ENCODE data around the gene ASXL1.
"Not testable (repeated sequence)": the region's sequence is repeated elsewhere in the genome, so short reads cannot be mapped to it uniquely, and the experiment has no call there.

The ASXL1 gene

GRCh38 chr20:32357869-32358631 is at the start of gene ASXL1:
Gene ASXL1, plus strand, starts transcription at chr20:32358331. Its CDS starts 445 bp downstream, at chr20:32358776.
- Histone ChIP-seq H3K27ac (ENCODE audit: low read length) (peak within 1 kb of the TSS; percentile 54), H3K4me3 (ENCODE audit: low read length) (peak within 1 kb of the TSS; percentile 70), H3K9me3 (ENCODE audit: control insufficient read depth, low read depth, low read length) (no peaks in the 10 kb centered on the region), H3K4me1 (ENCODE audit: control insufficient read depth, low read depth, low read length) (no peaks in the 10 kb centered on the region), H3K9ac (ENCODE audit: low read length) (peak within 1 kb of the TSS; percentile 55), H3K36me3 (ENCODE audit: control insufficient read depth, low read depth, low read length) (no peaks in the 10 kb centered on the region), H3K27me3 (ENCODE audit: control insufficient read depth, insufficient read depth, low read length) (peaks cover 51% of the 10 kb centered on the region)

- Histone ChIP-seq H3K36me3 (ENCODE audit: control insufficient read depth, low read depth, low read length) (peaks cover 4% of the 10 kb centered on the region), H3K4me1 (ENCODE audit: control insufficient read depth, low read depth, low read length) (no peaks in the 10 kb centered on the region), H3K9ac (ENCODE audit: low read length) (no peak overlapping the region), H3K9me3 (ENCODE audit: control insufficient read depth, low read depth, low read length) (no peaks in the 10 kb centered on the region), H3K27ac (ENCODE audit: low read length) (no peak overlapping the region), H3K27me3 (ENCODE audit: control insufficient read depth, insufficient read depth, low read length) (no peaks in the 10 kb centered on the region), H3K4me3 (ENCODE audit: low read length) (no peak overlapping the region)
Measured at GRCh38 chr20:32312718-32313424, 45.3 kb upstream of the ASXL1 start.

- H3K9ac ChIP-seq (ENCODE audit: low read length), result no peak overlapping the region
- H3K4me3 ChIP-seq (ENCODE audit: low read length), result no peak overlapping the region
- no peaks in the 10 kb centered on the region for H3K9me3 ChIP-seq (ENCODE audit: control insufficient read depth, low read depth, low read length)
- H3K4me1 ChIP-seq (ENCODE audit: control insufficient read depth, low read depth, low read length), result no peaks in the 10 kb centered on the region
- peaks cover 4% of the 10 kb centered on the region for H3K36me3 ChIP-seq (ENCODE audit: control insufficient read depth, low read depth, low read length)
- H3K27me3 ChIP-seq (ENCODE audit: control insufficient read depth, insufficient read depth, low read length), result no peaks in the 10 kb centered on the region
- no peak overlapping the region for H3K27ac ChIP-seq (ENCODE audit: low read length)
Measured at GRCh38 chr20:32314768-32315167, 43.4 kb upstream of the ASXL1 start.

- no peak overlapping the region for H3K4me3 ChIP-seq (ENCODE audit: low read length)
- H3K9ac ChIP-seq (ENCODE audit: low read length), result no peak overlapping the region
- H3K4me1 ChIP-seq (ENCODE audit: control insufficient read depth, low read depth, low read length), result no peaks in the 10 kb centered on the region
- peaks cover 4% of the 10 kb centered on the region for H3K36me3 ChIP-seq (ENCODE audit: control insufficient read depth, low read depth, low read length)
- no peaks in the 10 kb centered on the region for H3K9me3 ChIP-seq (ENCODE audit: control insufficient read depth, low read depth, low read length)
- H3K27ac ChIP-seq (ENCODE audit: low read length), result no peak overlapping the region
- no peaks in the 10 kb centered on the region for H3K27me3 ChIP-seq (ENCODE audit: control insufficient read depth, insufficient read depth, low read length)
Measured at GRCh38 chr20:32315399-32315798, 42.7 kb upstream of the ASXL1 start.

GRCh38 chr20:32315891-32316290 is 42.2 kb upstream of the ASXL1 start:
- Histone ChIP-seq H3K36me3 (ENCODE audit: control insufficient read depth, low read depth, low read length) (peaks cover 4% of the 10 kb centered on the region), H3K4me3 (ENCODE audit: low read length) (no peak overlapping the region), H3K27ac (ENCODE audit: low read length) (no peak overlapping the region), H3K9ac (ENCODE audit: low read length) (no peak overlapping the region), H3K4me1 (ENCODE audit: control insufficient read depth, low read depth, low read length) (no peaks in the 10 kb centered on the region), H3K27me3 (ENCODE audit: control insufficient read depth, insufficient read depth, low read length) (no peaks in the 10 kb centered on the region), H3K9me3 (ENCODE audit: control insufficient read depth, low read depth, low read length) (no peaks in the 10 kb centered on the region)

GRCh38 chr20:32316667-32317066 is 41.5 kb upstream of the ASXL1 start:
- H3K27ac ChIP-seq (ENCODE audit: low read length), result no peak overlapping the region
- no peaks in the 10 kb centered on the region for H3K27me3 ChIP-seq (ENCODE audit: control insufficient read depth, insufficient read depth, low read length)
- no peaks in the 10 kb centered on the region for H3K4me1 ChIP-seq (ENCODE audit: control insufficient read depth, low read depth, low read length)
- H3K36me3 ChIP-seq (ENCODE audit: control insufficient read depth, low read depth, low read length), result peaks cover 4% of the 10 kb centered on the region
- H3K9me3 ChIP-seq (ENCODE audit: control insufficient read depth, low read depth, low read length), result no peaks in the 10 kb centered on the region
- no peak overlapping the region for H3K4me3 ChIP-seq (ENCODE audit: low read length)
- H3K9ac ChIP-seq (ENCODE audit: low read length), result no peak overlapping the region

GRCh38 chr20:32319100-32319499 is 39.0 kb upstream of the ASXL1 start:
- Histone ChIP-seq H3K27me3 (ENCODE audit: control insufficient read depth, insufficient read depth, low read length) (no peaks in the 10 kb centered on the region), H3K36me3 (ENCODE audit: control insufficient read depth, low read depth, low read length) (no peaks in the 10 kb centered on the region)

GRCh38 chr20:32320305-32320704 is 37.8 kb upstream of the ASXL1 start:
- H3K27me3 ChIP-seq (ENCODE audit: control insufficient read depth, insufficient read depth, low read length), result no peaks in the 10 kb centered on the region
- H3K27ac ChIP-seq (ENCODE audit: low read length), result no peak overlapping the region
- H3K36me3 ChIP-seq (ENCODE audit: control insufficient read depth, low read depth, low read length), result no peaks in the 10 kb centered on the region
- no peaks in the 10 kb centered on the region for H3K4me1 ChIP-seq (ENCODE audit: control insufficient read depth, low read depth, low read length)
- no peak overlapping the region for H3K4me3 ChIP-seq (ENCODE audit: low read length)
- H3K9me3 ChIP-seq (ENCODE audit: control insufficient read depth, low read depth, low read length), result no peaks in the 10 kb centered on the region
- H3K9ac ChIP-seq (ENCODE audit: low read length), result no peak overlapping the region

More at GRCh38 chr20:32319100-32319499, 39.0 kb upstream of the ASXL1 start:
- no peaks in the 10 kb centered on the region for H3K4me1 ChIP-seq (ENCODE audit: control insufficient read depth, low read depth, low read length)
- no peaks in the 10 kb centered on the region for H3K9me3 ChIP-seq (ENCODE audit: control insufficient read depth, low read depth, low read length)
- H3K4me3 ChIP-seq (ENCODE audit: low read length), result no peak overlapping the region
- H3K9ac ChIP-seq (ENCODE audit: low read length), result no peak overlapping the region
- H3K27ac ChIP-seq (ENCODE audit: low read length), result no peak overlapping the region

GRCh38 chr20:32321390-32321789 is 36.7 kb upstream of the ASXL1 start:
- Histone ChIP-seq H3K9ac (ENCODE audit: low read length) (no peak overlapping the region), H3K4me3 (ENCODE audit: low read length) (no peak overlapping the region), H3K9me3 (ENCODE audit: control insufficient read depth, low read depth, low read length) (no peaks in the 10 kb centered on the region), H3K36me3 (ENCODE audit: control insufficient read depth, low read depth, low read length) (no peaks in the 10 kb centered on the region), H3K27me3 (ENCODE audit: control insufficient read depth, insufficient read depth, low read length) (no peaks in the 10 kb centered on the region), H3K27ac (ENCODE audit: low read length) (no peak overlapping the region), H3K4me1 (ENCODE audit: control insufficient read depth, low read depth, low read length) (no peaks in the 10 kb centered on the region)

- not testable (repeated sequence) for H3K9me3 ChIP-seq (ENCODE audit: control insufficient read depth, low read depth, low read length); H3K4me3 ChIP-seq (ENCODE audit: low read length); H3K27me3 ChIP-seq (ENCODE audit: control insufficient read depth, insufficient read depth, low read length); H3K4me1 ChIP-seq (ENCODE audit: control insufficient read depth, low read depth, low read length); H3K27ac ChIP-seq (ENCODE audit: low read length); H3K9ac ChIP-seq (ENCODE audit: low read length); H3K36me3 ChIP-seq (ENCODE audit: control insufficient read depth, low read depth, low read length)
Measured at GRCh38 chr20:32322260-32322659, 35.9 kb upstream of the ASXL1 start.

- H3K27me3 ChIP-seq (ENCODE audit: control insufficient read depth, insufficient read depth, low read length); H3K36me3 ChIP-seq (ENCODE audit: control insufficient read depth, low read depth, low read length); H3K27ac ChIP-seq (ENCODE audit: low read length); H3K4me1 ChIP-seq (ENCODE audit: control insufficient read depth, low read depth, low read length); H3K9me3 ChIP-seq (ENCODE audit: control insufficient read depth, low read depth, low read length); H3K4me3 ChIP-seq (ENCODE audit: low read length); H3K9ac ChIP-seq (ENCODE audit: low read length): not testable (repeated sequence)
Measured at GRCh38 chr20:32323761-32324160, 34.4 kb upstream of the ASXL1 start.
